Karpas-422 (cell line): ENCODE results near the gene MACROD2. TPM values are rescaled to one million over a fixed set of nuclear protein-coding genes. Genes with fewer than 3 reads are reported as not detected.

Experiments used
- DNase-seq: peaks from one replicate; pipeline ENCODE4 v3.0.0-alpha.2; 2015
- H2AFZ ChIP-seq: fragments of 200-600 bp; sonication (generic); 2 replicates; pipeline ENCODE4 v1.6.1; 2014; ENCODE audit warnings: antibody characterized with exemption, low read length, mixed read lengths
- H3K27ac ChIP-seq: fragments of 200-600 bp; sonication (generic); 2 replicates; pipeline ENCODE4 v1.5.1; 2014; ENCODE audit warnings: mild to moderate bottlenecking, low read length, moderate library complexity
- H3K27me3 ChIP-seq: fragments of 200-600 bp; sonication (generic); 2 replicates; pipeline ENCODE4 v1.6.1; 2014; ENCODE audit warnings: low read length, mixed read lengths
- H3K36me3 ChIP-seq: fragments of 200-600 bp; sonication (generic); 2 replicates; pipeline ENCODE4 v1.6.1; 2014; ENCODE audit warnings: low read length, mixed read lengths; ENCODE audit not compliant: insufficient read depth
- H3K4me1 ChIP-seq: fragments of 200-600 bp; sonication (generic); 2 replicates; pipeline ENCODE4 v1.6.1; 2014; ENCODE audit warnings: mild to moderate bottlenecking, low read length, mixed read lengths
- H3K4me2 ChIP-seq: fragments of 200-600 bp; sonication (generic); 2 replicates; pipeline ENCODE4 v1.6.1; 2014; ENCODE audit warnings: low read length, low read depth, mild to moderate bottlenecking; ENCODE audit not compliant: poor library complexity, severe bottlenecking
- H3K4me3 ChIP-seq: fragments of 200-600 bp; sonication (generic); 2 replicates; pipeline ENCODE4 v1.5.1; 2014; ENCODE audit warnings: mild to moderate bottlenecking, antibody characterized with exemption, low read length, mixed read lengths
- H3K79me2 ChIP-seq: fragments of 200-600 bp; sonication (generic); 2 replicates; pipeline ENCODE4 v1.6.1; 2014; ENCODE audit warnings: mild to moderate bottlenecking, low read length, mixed read lengths
- H3K9ac ChIP-seq: fragments of 200-600 bp; sonication (generic); 2 replicates; pipeline ENCODE4 v1.6.0; 2014; ENCODE audit warnings: low read length
- H3K9me2 ChIP-seq: fragments of 200-600 bp; sonication (generic), shearing (Covaris generic); replicated peaks from 2 replicates; pipeline ENCODE4 v1.6.0; 2014; ENCODE audit warnings: mild to moderate bottlenecking, low read length, moderate library complexity; ENCODE audit not compliant: insufficient read depth
- H3K9me3 ChIP-seq: fragments of 300-700, 200-600 bp; sonication (generic); 2 replicates; pipeline ENCODE4 v1.6.1; 2014; ENCODE audit warnings: low read length, mixed read lengths
- H4K20me1 ChIP-seq: fragments of 200-600 bp; sonication (generic); 2 replicates; pipeline ENCODE4 v1.6.1; 2014; ENCODE audit warnings: mild to moderate bottlenecking, antibody characterized with exemption, low read length, low read depth; ENCODE audit not compliant: insufficient read depth
- total RNA-seq: library from RNA; depleted of rRNA; stranded (reverse); fragments of >200 nt; shearing (Covaris generic); gene quantifications from 2 replicates; pipeline ENCODE4 v1.2.3, GENCODE V29; 2014; ENCODE audit warnings: low replicate concordance

The MACROD2 gene
- total RNA-seq, 1 experiment from 2014 or later, result 0.15 TPM

DNA sequence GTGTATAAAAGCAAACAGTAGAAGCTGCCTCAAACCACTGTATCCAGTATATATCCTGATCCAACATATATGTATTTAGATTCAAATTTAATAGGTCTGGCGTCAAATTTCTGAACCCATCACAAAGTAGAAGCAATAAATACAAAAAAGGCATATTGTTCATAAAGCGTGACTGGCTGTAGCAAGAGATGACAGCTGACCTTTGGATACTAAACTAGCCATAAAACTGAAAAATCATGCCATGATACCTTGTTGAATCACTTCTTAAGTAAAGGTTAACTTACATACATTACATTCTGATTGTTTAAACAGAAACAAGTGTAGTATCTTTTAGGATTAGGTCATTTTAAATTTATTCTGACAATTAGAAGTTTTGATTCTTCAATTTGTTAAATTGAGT, 714.1 kb downstream of the MACROD2 start:
- no peak overlapping the region for H3K4me3 ChIP-seq
- H3K79me2 ChIP-seq, result no peaks in the 10 kb centered on the region
- H3K27me3 ChIP-seq, result no peaks in the 10 kb centered on the region
- no peaks in the 10 kb centered on the region for H3K9me2 ChIP-seq
- H4K20me1 ChIP-seq, result no peaks in the 10 kb centered on the region
- no peak overlapping the region for H3K9ac ChIP-seq
- H3K4me1 ChIP-seq, result no peaks in the 10 kb centered on the region
- H3K27ac ChIP-seq, result no peak overlapping the region
- no peak overlapping the region for H3K4me2 ChIP-seq
- H2AFZ ChIP-seq, result no peak overlapping the region
- H3K9me3 ChIP-seq, result no peaks in the 10 kb centered on the region
- no peaks in the 10 kb centered on the region for H3K36me3 ChIP-seq
- DNase-seq, result no peak

DNA sequence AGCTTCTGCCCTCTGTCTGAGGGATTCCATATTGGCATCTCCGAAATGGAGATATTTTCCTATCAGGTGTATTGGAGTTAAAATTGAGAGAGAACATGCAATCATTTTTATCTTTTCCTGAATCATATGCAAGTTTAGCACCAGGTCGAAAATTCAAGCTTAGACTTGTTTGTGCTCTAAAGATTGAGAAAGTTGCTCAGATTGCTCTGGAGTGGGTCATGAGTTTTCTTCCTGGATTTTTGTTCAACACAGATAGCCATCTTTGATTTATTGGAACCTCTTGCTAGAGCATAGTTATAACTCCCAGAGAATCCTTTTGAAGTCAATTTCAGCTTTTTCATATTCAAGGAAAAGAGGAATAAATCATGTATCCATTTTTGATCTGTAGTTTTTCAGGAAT, 715.6 kb downstream of the MACROD2 start:
- H4K20me1 ChIP-seq, result no peaks in the 10 kb centered on the region
- H3K4me1 ChIP-seq, result no peaks in the 10 kb centered on the region
- no peak overlapping the region for H3K9ac ChIP-seq
- H3K79me2 ChIP-seq, result no peaks in the 10 kb centered on the region
- H3K27ac ChIP-seq, result no peak overlapping the region
- no peaks in the 10 kb centered on the region for H3K27me3 ChIP-seq
- no peak overlapping the region for H3K4me2 ChIP-seq
- no peak overlapping the region for H3K4me3 ChIP-seq
- no peaks in the 10 kb centered on the region for H3K9me2 ChIP-seq
- no peaks in the 10 kb centered on the region for H3K36me3 ChIP-seq
- H3K9me3 ChIP-seq, result no peaks in the 10 kb centered on the region
- no peak overlapping the region for H2AFZ ChIP-seq
- no peak for DNase-seq

DNA sequence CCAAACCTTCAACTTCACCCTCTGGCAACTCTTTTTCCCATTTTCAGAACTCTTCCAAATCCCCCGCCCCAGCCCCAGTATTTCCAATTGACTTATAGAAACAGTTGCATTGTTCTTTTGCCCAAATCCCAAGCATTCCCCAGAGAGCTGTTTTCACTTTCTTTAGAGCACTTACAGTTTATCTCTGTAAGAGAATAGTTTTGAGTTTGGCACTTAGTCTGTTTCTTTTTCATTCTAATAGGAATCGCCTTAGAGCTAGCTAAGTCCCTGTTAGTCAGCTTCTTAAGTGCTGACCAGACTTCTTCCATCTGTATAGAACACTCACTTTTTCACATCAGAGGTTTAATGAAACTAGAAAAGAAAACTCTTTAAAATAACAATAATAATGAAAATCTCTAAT, 716.3 kb downstream of the MACROD2 start:
- H3K9ac ChIP-seq, result no peak overlapping the region
- H3K9me3 ChIP-seq, result no peaks in the 10 kb centered on the region
- H3K4me3 ChIP-seq, result no peak overlapping the region
- H3K27ac ChIP-seq, result no peak overlapping the region
- H3K79me2 ChIP-seq, result no peaks in the 10 kb centered on the region
- DNase-seq, result no peak
- no peaks in the 10 kb centered on the region for H3K4me1 ChIP-seq
- no peaks in the 10 kb centered on the region for H4K20me1 ChIP-seq
- no peaks in the 10 kb centered on the region for H3K9me2 ChIP-seq
- no peaks in the 10 kb centered on the region for H3K36me3 ChIP-seq
- no peak overlapping the region for H2AFZ ChIP-seq
- H3K27me3 ChIP-seq, result no peaks in the 10 kb centered on the region
- no peak overlapping the region for H3K4me2 ChIP-seq

DNA sequence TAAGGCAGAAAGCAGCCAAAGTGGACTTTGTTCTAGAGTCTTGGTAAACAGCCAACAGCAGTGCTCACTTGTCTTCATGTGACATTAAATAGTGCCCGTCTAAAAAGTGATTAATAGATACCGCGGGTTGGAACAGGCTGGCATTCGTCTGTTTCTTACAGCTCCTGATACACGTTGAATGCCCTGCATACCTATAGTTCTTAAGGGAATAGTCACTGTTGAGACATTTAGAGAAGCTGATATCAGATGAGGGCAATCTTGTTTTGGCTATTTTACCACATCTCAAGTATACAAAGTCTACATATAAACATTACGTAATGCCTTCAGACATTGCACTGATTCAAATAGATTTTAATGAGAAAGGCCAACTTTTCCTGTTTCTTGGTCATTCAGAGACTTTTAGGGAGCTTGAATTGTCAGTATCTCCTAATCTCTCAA, 717.0 kb downstream of the MACROD2 start:
- Histone ChIP-seq H2AFZ (no peak overlapping the region), H3K4me1 (no peaks in the 10 kb centered on the region), H3K9me3 (no peaks in the 10 kb centered on the region), H4K20me1 (no peaks in the 10 kb centered on the region), H3K9me2 (no peaks in the 10 kb centered on the region), H3K79me2 (no peaks in the 10 kb centered on the region), H3K4me2 (no peak overlapping the region), H3K36me3 (no peaks in the 10 kb centered on the region), H3K27me3 (no peaks in the 10 kb centered on the region), H3K27ac (no peak overlapping the region), H3K4me3 (no peak overlapping the region), H3K9ac (no peak overlapping the region)
- no peak for DNase-seq

DNA sequence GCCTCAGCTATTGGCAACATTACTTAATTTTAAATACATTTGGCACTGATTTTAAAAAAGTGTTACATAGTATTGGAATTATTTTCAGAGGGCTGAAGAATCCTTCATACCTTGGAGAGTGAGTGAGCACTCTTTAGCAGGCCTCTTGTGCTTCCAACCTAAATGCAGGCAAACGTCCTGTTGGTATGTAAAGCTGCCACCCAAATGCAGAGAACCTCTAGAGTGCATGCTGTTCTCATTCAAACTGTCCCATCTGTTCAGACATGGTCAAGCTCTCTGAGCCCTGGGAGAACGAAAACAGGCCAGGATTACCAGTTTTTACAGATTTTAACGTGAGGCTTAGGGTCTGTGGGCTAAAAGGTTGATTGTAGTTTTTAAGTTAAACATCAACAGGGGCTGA, 720.1 kb downstream of the MACROD2 start:
- Histone ChIP-seq H4K20me1 (no peaks in the 10 kb centered on the region), H3K36me3 (no peaks in the 10 kb centered on the region), H3K4me1 (no peaks in the 10 kb centered on the region), H3K79me2 (no peaks in the 10 kb centered on the region), H3K9me2 (no peaks in the 10 kb centered on the region), H3K4me2 (no peak overlapping the region), H3K27me3 (no peaks in the 10 kb centered on the region), H3K9ac (no peak overlapping the region), H3K9me3 (no peaks in the 10 kb centered on the region), H3K4me3 (no peak overlapping the region), H2AFZ (no peak overlapping the region), H3K27ac (no peak overlapping the region)
- DNase-seq, result no peak

DNA sequence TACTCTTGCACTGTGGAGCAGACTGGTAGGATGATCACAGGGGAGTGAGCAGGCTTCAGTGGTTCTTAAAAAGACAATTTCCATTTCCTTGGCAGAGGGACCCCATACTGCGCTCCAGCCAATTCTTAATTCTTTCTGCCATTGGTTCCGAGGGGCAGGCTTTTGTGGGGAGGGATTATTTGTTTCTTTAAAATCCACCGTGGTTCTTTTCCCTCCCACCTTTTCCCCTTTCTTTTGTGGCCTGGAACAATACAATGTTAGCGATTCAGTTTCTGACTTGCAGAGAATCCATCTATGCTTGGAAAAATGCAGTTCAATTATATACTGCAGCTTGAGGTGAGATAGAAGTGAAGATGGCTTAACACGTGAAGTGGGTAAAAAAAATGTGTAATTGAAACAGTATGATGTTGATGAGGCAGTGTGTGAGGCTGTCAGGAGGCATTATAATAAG, 721.1 kb downstream of the MACROD2 start:
- Histone ChIP-seq H3K9ac (no peak overlapping the region), H3K79me2 (no peaks in the 10 kb centered on the region), H3K9me3 (no peaks in the 10 kb centered on the region), H3K4me2 (no peak overlapping the region), H3K27ac (no peak overlapping the region), H3K9me2 (no peaks in the 10 kb centered on the region), H3K36me3 (no peaks in the 10 kb centered on the region), H3K4me3 (no peak overlapping the region), H3K27me3 (no peaks in the 10 kb centered on the region), H2AFZ (no peak overlapping the region), H4K20me1 (no peaks in the 10 kb centered on the region), H3K4me1 (no peaks in the 10 kb centered on the region)
- no peak for DNase-seq

DNA sequence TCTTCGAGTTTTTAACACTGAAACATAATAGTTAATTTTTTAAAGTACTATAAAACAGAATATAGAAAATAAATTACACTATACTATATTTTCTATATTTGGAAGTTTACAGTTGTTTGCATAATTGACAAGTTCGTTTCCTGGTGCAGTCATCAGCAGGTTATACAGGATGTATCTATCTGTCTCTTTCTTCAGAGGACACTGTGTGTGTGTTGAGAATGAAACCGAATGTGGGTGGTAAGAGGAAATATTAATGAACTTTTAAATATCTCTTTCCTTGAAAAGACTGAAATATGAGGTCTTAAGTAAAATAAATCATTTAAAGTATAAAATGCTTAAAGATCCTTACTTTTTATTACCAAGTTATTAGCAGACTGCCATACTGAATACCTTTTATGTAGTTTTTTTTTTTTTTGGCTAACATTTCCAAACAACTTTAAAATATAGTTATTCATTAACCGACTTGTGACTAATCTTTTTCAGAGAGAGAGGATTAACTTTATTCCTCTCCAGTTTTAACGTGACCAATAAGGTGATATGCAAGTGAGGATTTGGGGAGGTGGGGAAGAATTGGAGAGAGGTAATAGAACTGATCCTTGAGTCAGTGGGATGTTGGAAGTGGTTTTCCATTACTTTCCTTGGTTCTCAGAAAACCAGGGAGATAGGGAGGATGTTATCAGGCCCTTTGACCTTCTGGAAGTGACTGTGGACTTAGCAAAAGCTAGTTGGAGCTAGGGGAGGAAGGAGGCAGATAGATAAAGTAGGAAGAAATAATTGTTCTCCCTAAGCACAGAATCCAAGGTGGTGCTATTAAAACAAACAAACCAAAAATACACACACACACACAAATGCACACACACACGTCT, 722.1 kb downstream of the MACROD2 start:
- no peak overlapping the region for H3K9ac ChIP-seq
- H3K36me3 ChIP-seq, result no peaks in the 10 kb centered on the region
- no peak overlapping the region for H3K4me3 ChIP-seq
- H4K20me1 ChIP-seq, result no peaks in the 10 kb centered on the region
- H3K4me2 ChIP-seq, result no peak overlapping the region
- no peaks in the 10 kb centered on the region for H3K9me3 ChIP-seq
- no peak for DNase-seq
- H3K27ac ChIP-seq, result no peak overlapping the region
- H3K4me1 ChIP-seq, result no peaks in the 10 kb centered on the region
- H3K27me3 ChIP-seq, result no peaks in the 10 kb centered on the region
- no peaks in the 10 kb centered on the region for H3K9me2 ChIP-seq
- H3K79me2 ChIP-seq, result no peaks in the 10 kb centered on the region
- H2AFZ ChIP-seq, result no peak overlapping the region

DNA sequence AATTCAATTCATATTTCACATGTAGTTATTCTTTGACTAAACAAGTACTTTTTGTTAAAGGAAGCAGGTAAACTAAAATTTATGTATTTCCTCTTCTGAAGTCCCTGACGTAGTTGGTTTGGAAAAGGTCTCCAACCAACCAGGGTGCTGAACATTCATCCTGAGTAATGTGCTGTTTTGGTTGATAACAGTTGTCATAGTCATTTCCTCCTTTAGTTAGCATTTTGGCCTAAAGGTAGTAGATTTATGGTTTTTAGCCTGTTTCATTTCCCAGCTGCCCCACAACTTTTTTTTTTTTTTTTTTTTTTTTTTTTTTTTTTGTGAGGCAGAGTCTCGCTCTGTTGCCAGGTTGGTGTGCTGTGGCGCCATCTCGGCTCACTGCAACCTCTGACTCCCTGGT, 724.9 kb downstream of the MACROD2 start:
- no peak overlapping the region for H3K9ac ChIP-seq
- H3K4me1 ChIP-seq, result no peaks in the 10 kb centered on the region
- no peaks in the 10 kb centered on the region for H4K20me1 ChIP-seq
- H3K36me3 ChIP-seq, result no peaks in the 10 kb centered on the region
- no peaks in the 10 kb centered on the region for H3K27me3 ChIP-seq
- DNase-seq, result no peak
- no peak overlapping the region for H3K4me3 ChIP-seq
- H3K9me2 ChIP-seq, result no peaks in the 10 kb centered on the region
- no peak overlapping the region for H2AFZ ChIP-seq
- H3K27ac ChIP-seq, result no peak overlapping the region
- no peak overlapping the region for H3K4me2 ChIP-seq
- H3K9me3 ChIP-seq, result no peaks in the 10 kb centered on the region
- H3K79me2 ChIP-seq, result no peaks in the 10 kb centered on the region
